ENCODE results near the gene KCNH3.
A peak's percentile ranks its signal among the peaks of the same experiment; 100 is the strongest.

Gene KCNH3

DNA sequence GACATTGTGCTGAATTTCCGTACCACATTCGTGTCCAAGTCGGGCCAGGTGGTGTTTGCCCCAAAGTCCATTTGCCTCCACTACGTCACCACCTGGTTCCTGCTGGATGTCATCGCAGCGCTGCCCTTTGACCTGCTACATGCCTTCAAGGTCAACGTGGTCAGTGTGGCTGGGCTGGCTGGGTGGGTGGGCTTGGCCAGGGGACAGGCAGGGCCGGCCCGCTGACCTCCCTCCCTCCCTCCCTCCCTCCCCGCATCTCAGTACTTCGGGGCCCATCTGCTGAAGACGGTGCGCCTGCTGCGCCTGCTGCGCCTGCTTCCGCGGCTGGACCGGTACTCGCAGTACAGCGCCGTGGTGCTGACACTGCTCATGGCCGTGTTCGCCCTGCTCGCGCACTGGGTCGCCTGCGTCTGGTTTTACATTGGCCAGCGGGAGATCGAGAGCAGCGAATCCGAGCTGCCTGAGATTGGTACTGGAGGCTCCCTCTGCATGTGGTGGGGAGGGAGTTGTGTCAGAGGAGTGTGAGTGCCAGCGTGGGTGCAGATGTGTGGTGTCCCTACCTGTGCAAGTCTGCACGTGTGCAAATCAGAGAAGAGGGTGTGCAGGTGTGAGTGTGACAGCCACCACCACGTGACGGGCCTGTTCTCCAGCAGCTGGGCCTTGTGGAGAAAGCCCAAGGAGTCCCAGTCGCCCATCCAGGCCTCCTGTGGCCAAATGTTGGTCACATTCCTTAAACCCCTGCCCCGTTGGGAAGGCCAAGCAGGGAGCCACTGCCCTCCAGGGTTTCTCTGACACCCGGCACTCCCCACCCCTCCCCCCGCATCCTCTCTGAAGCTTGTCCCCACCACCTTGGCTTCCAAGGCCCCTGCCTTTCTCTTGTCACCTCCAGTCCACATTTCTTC, 5.3 kb downstream of the KCNH3 start:
- DNase-seq (ENCODE audit: insufficient read length, low spot score) (no peak), FAIRE-seq (no peak)
- no peak for TF ChIP-seq PAX5 (IDR thresholded peaks at IDR 0.05; ENCODE audit: insufficient read depth, low read length, severe bottlenecking)
- TF ChIP-seq POLR2AphosphoS5 (IDR thresholded peaks at IDR 0.05; ENCODE audit: low read depth, low read length): no peak
- TF ChIP-seq SPI1 (IDR thresholded peaks at IDR 0.05; ENCODE audit: low read depth, low read length): no peak
- no peak for TF ChIP-seq POU2F2 (IDR thresholded peaks at IDR 0.05; ENCODE audit: low read depth, low read length)
- TF ChIP-seq TAF1 (IDR thresholded peaks at IDR 0.05; ENCODE audit: low read depth, low read length): no peak
- TF ChIP-seq POLR2A (IDR thresholded peaks at IDR 0.05; ENCODE audit: low read depth, low read length): no peak

DNA sequence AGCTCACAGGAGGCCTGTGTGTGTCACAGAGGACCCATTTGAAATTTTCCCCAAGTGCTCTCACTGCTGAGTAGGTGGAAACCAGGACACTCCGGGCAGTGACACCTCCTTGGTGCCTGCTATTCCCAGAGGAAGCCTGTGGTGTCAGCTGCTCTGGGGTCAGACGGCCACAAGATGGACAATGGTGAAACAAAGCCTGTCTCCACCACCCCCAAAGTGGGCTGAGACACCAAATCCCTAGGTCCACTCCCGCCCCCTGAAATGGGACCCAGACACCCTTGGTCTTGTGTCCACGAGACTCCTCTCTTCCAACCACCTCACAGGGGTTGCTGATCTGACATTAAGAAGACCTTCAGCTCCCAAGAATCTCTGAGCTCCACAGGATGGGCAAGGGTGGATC, 7.0 kb downstream of the KCNH3 start:
- FAIRE-seq (no peak), DNase-seq (ENCODE audit: insufficient read length, low spot score) (no peak)
- TF ChIP-seq POLR2AphosphoS5 (IDR thresholded peaks at IDR 0.05; ENCODE audit: low read depth, low read length) (no peak), POLR2A (IDR thresholded peaks at IDR 0.05; ENCODE audit: low read depth, low read length) (no peak), PAX5 (IDR thresholded peaks at IDR 0.05; ENCODE audit: insufficient read depth, low read length, severe bottlenecking) (no peak), POU2F2 (IDR thresholded peaks at IDR 0.05; ENCODE audit: low read depth, low read length) (no peak), SPI1 (IDR thresholded peaks at IDR 0.05; ENCODE audit: low read depth, low read length) (no peak), TAF1 (IDR thresholded peaks at IDR 0.05; ENCODE audit: low read depth, low read length) (no peak)

DNA sequence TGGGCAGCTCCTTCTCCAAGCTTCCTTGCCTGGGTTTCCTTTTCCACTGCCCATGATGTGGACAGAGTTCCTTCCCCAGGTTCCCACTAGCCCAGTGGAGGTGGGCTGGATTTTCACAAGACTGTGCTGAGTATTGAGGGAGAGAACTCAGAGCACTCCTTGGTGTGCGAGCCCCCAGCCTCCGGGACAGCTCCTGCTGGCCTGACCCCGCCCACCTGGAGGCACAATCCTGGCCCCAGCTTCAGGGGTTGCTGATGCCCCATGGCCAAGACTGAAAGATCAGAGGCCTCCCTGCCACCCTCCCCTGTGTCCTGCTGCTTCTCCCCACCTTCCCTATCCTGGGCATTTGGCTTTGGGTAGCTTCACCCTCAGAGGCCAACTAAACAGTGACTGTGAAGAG, 7.7 kb downstream of the KCNH3 start:
- no peak for TF ChIP-seq TAF1 (IDR thresholded peaks at IDR 0.05; ENCODE audit: low read depth, low read length)
- no peak for TF ChIP-seq POLR2A (IDR thresholded peaks at IDR 0.05; ENCODE audit: low read depth, low read length)
- TF ChIP-seq POLR2AphosphoS5 (IDR thresholded peaks at IDR 0.05; ENCODE audit: low read depth, low read length): no peak
- TF ChIP-seq POU2F2 (IDR thresholded peaks at IDR 0.05; ENCODE audit: low read depth, low read length): no peak
- TF ChIP-seq PAX5 (IDR thresholded peaks at IDR 0.05; ENCODE audit: insufficient read depth, low read length, severe bottlenecking): no peak
- TF ChIP-seq SPI1 (IDR thresholded peaks at IDR 0.05; ENCODE audit: low read depth, low read length): no peak
- no peak for FAIRE-seq
- DNase-seq (ENCODE audit: insufficient read length, low spot score): no peak

DNA sequence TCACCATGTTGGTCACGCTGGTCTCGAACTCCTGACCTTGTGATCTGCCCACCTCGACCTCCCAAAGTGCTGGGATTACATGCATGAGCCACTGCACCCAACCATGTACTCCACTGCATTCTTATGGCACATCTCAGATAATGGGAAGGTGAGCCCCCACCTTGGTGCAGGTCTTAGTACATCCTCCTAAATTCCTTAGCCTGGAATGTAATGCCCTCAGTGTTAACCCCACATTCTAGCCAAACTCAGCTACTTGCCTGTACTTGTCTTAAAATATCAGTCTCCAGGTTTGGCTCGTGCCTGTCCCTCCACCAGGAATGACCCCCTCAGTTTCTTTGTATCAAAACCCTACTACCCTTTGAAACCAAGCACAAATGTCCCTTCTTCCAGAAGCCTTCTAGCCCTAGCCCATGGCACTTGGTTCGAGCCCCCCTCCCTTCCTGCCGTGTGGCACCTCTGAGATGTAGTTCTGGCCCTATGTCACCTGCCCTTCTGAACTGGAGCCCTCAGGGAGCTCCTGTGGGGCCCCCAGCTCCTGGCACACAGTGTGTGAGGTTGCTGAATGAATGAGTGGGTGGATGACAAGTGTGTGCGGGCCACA, 8.4 kb downstream of the KCNH3 start:
- FAIRE-seq (no peak), DNase-seq (ENCODE audit: insufficient read length, low spot score) (no peak)
- TF ChIP-seq POLR2AphosphoS5 (IDR thresholded peaks at IDR 0.05; ENCODE audit: low read depth, low read length) (no peak), POLR2A (IDR thresholded peaks at IDR 0.05; ENCODE audit: low read depth, low read length) (no peak), SPI1 (IDR thresholded peaks at IDR 0.05; ENCODE audit: low read depth, low read length) (no peak), POU2F2 (IDR thresholded peaks at IDR 0.05; ENCODE audit: low read depth, low read length) (no peak), PAX5 (IDR thresholded peaks at IDR 0.05; ENCODE audit: insufficient read depth, low read length, severe bottlenecking) (no peak), TAF1 (IDR thresholded peaks at IDR 0.05; ENCODE audit: low read depth, low read length) (no peak)

DNA sequence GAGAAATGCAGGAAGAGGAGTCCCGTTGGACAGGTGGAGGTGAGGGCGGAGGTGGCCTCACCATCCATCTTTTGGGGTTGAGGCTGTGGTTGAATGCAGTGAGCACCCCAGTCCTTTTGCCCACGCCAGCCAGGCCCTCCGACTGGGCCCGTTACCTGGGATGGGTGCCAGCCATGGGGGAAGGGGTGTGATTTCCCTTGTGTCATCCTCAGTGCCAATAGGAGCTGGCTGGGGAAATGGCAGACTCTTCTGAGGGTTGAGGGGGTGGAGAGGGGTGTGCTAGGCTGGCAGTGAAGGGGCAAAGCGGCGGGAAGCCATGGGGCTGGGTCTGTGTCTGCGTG, 9.6 kb downstream of the KCNH3 start:
- no peak for FAIRE-seq
- no peak for TF ChIP-seq POLR2AphosphoS5 (IDR thresholded peaks at IDR 0.05; ENCODE audit: low read depth, low read length)
- no peak for TF ChIP-seq POLR2A (IDR thresholded peaks at IDR 0.05; ENCODE audit: low read depth, low read length)
- TF ChIP-seq POU2F2 (IDR thresholded peaks at IDR 0.05; ENCODE audit: low read depth, low read length): no peak
- TF ChIP-seq TAF1 (IDR thresholded peaks at IDR 0.05; ENCODE audit: low read depth, low read length): no peak
- no peak for TF ChIP-seq PAX5 (IDR thresholded peaks at IDR 0.05; ENCODE audit: insufficient read depth, low read length, severe bottlenecking)
- TF ChIP-seq SPI1 (IDR thresholded peaks at IDR 0.05; ENCODE audit: low read depth, low read length): no peak
- DNase-seq (ENCODE audit: insufficient read length, low spot score): no peak

DNA sequence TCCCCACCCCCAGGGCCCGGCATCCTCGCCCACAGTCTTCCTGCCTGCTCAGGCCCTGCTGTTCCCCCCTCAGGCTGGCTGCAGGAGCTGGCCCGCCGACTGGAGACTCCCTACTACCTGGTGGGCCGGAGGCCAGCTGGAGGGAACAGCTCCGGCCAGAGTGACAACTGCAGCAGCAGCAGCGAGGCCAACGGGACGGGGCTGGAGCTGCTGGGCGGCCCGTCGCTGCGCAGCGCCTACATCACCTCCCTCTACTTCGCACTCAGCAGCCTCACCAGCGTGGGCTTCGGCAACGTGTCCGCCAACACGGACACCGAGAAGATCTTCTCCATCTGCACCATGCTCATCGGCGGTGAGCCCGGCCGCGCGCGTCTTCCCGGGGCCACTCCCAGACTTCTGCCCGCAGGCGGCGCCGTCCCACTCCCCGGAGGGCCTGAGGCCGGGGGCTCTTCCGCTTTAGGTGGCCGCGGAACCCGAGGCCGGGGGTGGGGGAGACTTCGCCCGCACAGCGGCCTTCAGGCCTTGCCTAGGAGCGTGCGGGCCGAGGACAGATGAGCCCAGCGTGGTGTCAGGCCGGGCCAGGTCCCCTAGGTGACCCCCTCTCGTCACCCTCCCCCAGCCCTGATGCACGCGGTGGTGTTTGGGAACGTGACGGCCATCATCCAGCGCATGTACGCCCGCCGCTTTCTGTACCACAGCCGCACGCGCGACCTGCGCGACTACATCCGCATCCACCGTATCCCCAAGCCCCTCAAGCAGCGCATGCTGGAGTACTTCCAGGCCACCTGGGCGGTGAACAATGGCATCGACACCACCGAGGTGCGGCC, 10.2 kb downstream of the KCNH3 start:
- peak; percentile 77 for FAIRE-seq
- no peak for TF ChIP-seq PAX5 (IDR thresholded peaks at IDR 0.05; ENCODE audit: insufficient read depth, low read length, severe bottlenecking)
- no peak for TF ChIP-seq POLR2A (IDR thresholded peaks at IDR 0.05; ENCODE audit: low read depth, low read length)
- TF ChIP-seq TAF1 (IDR thresholded peaks at IDR 0.05; ENCODE audit: low read depth, low read length): no peak
- no peak for TF ChIP-seq POU2F2 (IDR thresholded peaks at IDR 0.05; ENCODE audit: low read depth, low read length)
- no peak for TF ChIP-seq SPI1 (IDR thresholded peaks at IDR 0.05; ENCODE audit: low read depth, low read length)
- no peak for TF ChIP-seq POLR2AphosphoS5 (IDR thresholded peaks at IDR 0.05; ENCODE audit: low read depth, low read length)
- DNase-seq (ENCODE audit: insufficient read length, low spot score): no peak

DNA sequence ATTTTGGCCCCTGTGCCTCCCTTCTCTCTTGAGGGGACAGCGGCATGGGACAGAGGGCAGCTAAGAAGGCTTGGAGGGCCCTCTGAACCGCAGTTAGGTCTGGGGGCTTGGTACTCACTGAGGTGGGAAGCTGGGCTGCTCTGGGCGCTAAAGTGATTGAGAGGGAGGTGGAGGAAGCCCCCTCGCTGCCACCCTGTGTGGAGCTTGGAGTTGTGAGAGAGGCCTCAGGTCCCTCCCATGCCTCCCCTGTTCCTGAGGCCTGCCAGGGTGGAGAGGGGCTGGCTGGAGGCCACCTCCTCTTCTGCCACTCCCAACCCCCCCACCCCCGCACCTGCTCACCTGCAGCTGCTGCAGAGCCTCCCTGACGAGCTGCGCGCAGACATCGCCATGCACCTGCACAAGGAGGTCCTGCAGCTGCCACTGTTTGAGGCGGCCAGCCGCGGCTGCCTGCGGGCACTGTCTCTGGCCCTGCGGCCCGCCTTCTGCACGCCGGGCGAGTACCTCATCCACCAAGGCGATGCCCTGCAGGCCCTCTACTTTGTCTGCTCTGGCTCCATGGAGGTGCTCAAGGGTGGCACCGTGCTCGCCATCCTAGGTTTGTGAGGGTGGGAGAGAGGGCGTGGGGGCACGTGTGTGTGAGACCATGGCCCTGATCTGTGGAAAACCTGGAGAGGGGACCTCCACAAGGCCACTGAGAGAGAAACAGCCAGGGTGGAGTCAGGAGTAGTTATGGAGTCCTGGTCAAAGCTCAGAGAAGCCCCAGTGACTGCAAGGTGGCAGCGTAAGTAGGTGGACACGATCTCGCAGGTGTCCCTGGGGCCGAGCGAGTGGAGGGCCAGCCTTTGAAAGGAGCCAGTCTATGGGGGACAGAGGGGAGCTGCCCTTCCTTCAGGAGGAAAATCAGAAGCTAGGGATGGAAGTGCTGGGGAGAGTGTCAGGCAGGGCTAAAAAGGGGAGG, 11.2 kb downstream of the KCNH3 start:
- DNase-seq (ENCODE audit: insufficient read length, low spot score): no peak
- no peak for FAIRE-seq

DNA sequence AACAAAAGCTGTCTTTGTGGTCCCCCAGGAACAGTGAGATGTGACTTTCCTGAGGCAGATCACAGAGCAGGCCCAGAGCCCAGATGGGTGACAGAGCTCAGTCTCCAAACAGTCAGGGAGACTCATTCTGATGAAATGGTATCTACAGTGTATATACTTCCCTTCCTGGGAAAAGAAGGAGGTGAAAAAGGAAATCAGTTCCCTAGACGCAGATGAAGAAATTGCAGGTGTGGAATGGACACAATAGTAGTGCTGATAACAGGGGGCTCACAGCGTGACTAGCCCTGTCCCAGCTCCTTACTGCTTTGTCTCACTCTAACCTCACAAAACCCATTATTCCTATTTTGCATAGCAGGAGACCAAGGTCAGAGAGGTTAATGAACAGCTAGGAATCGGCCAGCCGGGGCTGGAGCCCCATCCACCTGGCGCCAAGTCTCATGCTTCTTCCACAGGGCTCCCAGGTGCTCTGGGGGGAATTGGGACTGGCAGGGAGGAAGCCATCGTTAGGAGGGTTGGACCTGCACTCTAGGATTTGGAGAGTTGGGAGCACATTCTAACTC, 11.9 kb downstream of the KCNH3 start:
- TF ChIP-seq SPI1 (IDR thresholded peaks at IDR 0.05; ENCODE audit: low read depth, low read length): no peak
- TF ChIP-seq POU2F2 (IDR thresholded peaks at IDR 0.05; ENCODE audit: low read depth, low read length): no peak
- TF ChIP-seq POLR2A (IDR thresholded peaks at IDR 0.05; ENCODE audit: low read depth, low read length): no peak
- FAIRE-seq: no peak
- no peak for DNase-seq (ENCODE audit: insufficient read length, low spot score)

More for the DNA sequence above, 11.2 kb downstream of the KCNH3 start:
- no peak for TF ChIP-seq POU2F2 (IDR thresholded peaks at IDR 0.05; ENCODE audit: low read depth, low read length)
